ENCODE measurements around the gene ARHGAP4. TPM values are rescaled to one million over a fixed set of nuclear protein-coding genes. Genes with fewer than 3 reads are reported as not detected.

The ARHGAP4 gene
- polyA plus RNA-seq, 4 donors: 16.5 to 52.7 (median 23.7) TPM

DNA sequence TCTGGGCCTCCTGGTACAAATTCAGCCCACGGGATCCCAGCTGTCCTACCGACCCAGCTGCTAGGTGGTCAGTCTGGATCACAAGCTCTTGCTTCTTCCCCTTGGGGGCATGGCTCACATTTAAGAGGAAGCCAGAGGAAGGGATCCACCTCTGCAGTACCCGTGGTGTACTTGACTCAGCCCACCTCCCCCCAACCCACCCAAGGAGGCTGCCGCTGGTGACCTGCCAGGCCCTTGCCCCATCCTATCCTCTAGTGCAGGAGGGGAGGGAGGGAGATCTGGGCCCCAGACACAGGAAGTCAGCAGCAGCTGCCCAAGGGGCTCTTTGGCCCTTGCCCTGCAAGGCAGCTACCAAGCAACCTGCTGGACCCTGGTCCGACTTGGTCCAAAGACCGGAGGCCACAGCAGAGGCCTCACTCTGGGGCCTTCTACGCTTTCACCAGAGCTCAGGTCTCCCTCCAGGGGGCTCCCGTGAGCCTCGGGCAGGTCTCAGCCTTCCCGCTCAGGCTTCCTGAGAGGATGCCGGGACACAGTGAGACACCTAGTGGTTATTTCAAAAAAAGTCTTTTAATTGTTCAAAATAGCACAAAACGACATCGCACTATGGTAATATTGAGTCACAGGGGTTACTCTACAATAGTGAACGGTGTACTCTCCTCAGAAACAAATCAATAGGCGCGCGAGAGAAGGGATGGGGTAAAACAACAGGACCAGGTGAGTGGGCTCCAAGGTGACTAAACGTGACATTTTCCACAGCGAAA, 21.1 kb upstream of the ARHGAP4 start:
- no peak for DNase-seq (ENCODE audit: low read depth in 4 of 4, low spot score in 3 of 4)

GRCh38 chrX:153945956-153946943, 20.2 kb upstream of the ARHGAP4 start:
- DNase-seq (ENCODE audit: low read depth in 4 of 4, low spot score in 3 of 4): no peak

DNA sequence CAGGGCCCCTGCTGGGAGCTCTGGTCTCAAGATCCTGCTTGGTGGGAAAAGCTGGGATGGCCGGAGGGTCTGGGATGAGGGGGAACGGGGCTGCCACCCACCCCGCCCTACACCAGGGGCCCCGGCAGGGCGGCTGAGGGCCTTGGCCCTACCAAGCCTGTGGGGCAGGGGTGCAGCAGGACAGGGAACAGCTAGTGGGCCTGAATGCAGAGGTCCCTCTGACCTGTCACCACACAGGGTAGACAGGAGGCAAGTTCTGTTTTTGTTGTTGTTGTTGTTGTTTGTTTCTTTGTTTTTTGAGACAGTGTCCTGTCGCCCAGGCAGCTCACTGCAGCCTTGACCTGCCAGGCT, 18.7 kb upstream of the ARHGAP4 start:
- no peak for DNase-seq (ENCODE audit: low read depth in 4 of 4, low spot score in 3 of 4)

- DNase-seq (ENCODE audit: low read depth in 4 of 4, low spot score in 3 of 4): no peak
Observed at GRCh38 chrX:153944140-153944799, 18.2 kb upstream of the ARHGAP4 start, which contains the start of gene RENBP. Gene RENBP (minus strand): TSS chrX:153944643. CDS start chrX:153944610, 33 bp downstream.

- DNase-seq (ENCODE audit: low read depth in 4 of 4, low spot score in 3 of 4): no peak
Observed at GRCh38 chrX:153941336-153942252, 15.5 kb upstream of the ARHGAP4 start.

GRCh38 chrX:153939573-153939972, 13.5 kb upstream of the ARHGAP4 start:
- DNase-seq (ENCODE audit: low read depth in 4 of 4, low spot score in 3 of 4): no peak

DNA sequence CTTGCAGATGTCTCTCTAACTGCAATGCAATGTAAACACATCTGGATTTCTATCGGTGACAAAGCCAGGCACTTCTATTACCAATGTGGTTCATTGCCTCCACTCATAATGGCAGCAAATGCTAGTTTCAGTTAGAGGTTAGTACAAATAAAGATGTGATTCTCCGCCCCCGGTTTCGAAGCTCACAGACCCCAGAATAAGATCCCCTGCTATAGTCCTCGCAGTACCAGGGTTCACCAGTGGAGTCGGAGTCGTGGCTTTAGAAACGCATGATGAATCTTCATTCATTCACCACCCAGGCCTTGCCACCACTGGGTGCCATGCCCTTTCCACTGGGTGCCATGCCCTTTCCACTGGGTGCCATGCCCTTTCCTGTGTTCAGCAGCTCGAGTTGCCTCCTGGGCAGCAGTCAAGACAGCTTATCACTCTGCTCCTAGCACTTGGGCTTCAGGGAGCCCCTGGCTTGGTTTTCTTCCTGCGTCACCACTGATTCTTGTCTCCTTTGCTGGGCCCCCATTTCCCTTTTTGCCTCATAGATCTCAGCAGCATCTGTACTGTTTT, 12.2 kb upstream of the ARHGAP4 start:
- DNase-seq (ENCODE audit: low read depth in 4 of 4, low spot score in 3 of 4): no peak

DNA sequence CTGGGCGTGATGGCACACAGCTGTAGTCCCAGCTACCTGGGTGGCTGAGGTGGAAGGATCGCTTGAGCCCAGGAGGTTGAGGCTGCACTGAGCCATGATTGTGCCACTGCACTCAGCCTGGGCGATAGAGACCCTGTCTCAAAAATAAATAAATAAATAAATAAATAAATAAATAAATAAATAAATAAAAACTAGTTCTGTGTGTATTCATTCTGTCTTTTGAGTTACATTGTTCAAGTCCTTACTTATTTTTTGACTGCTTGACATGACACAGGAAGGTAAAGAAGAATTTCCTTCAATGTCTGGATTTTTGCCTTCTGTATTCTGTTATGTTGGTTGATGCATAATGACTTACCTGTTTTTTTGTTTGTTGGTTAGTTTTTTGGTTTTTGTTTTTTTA, 11.0 kb upstream of the ARHGAP4 start:
- no peak for DNase-seq (ENCODE audit: low read depth in 4 of 4, low spot score in 3 of 4)

DNA sequence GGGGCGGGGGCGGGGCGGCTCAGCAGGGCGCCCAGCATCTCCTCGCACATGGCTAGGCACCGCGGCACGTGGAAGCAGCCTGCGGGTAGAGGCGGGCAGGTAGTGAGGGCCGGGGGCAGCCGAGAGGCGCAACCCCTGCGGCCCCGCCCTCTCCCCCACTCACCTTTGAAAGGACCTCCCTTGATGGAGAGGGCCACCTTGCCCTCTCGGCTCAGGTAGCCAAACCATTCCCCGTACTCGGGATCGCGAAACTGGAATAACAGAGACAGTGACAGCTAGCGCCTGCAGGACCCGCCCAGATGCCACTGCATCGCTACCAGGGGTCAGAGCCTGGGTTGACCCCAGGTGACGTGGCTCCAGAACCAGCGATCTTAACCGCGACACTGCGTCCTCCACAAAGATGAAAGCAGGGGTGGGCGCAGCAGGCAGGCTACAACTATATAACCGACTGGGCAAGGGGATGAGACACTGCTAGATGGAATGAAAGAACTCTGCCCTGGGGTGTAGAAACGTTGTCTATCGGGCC, 9.3 kb upstream of the ARHGAP4 start:
- no peak for DNase-seq (ENCODE audit: low read depth in 4 of 4, low spot score in 3 of 4)

- no peak for DNase-seq (ENCODE audit: low read depth in 4 of 4, low spot score in 3 of 4)
Observed at GRCh38 chrX:153934762-153935325, 8.8 kb upstream of the ARHGAP4 start, which contains the start of gene NAA10. Gene NAA10 (minus strand): TSS chrX:153935037. CDS start chrX:153934904, 133 bp downstream.

GRCh38 chrX:153934148-153934761, 8.2 kb upstream of the ARHGAP4 start:
- DNase-seq (ENCODE audit: low read depth in 4 of 4, low spot score in 3 of 4): no peak

- no peak for DNase-seq (ENCODE audit: low read depth in 4 of 4, low spot score in 3 of 4)
Observed at GRCh38 chrX:153933748-153934147, 7.7 kb upstream of the ARHGAP4 start.

- no peak for DNase-seq (ENCODE audit: low read depth in 4 of 4, low spot score in 3 of 4)
Observed at GRCh38 chrX:153932220-153932915, 6.3 kb upstream of the ARHGAP4 start.

DNA sequence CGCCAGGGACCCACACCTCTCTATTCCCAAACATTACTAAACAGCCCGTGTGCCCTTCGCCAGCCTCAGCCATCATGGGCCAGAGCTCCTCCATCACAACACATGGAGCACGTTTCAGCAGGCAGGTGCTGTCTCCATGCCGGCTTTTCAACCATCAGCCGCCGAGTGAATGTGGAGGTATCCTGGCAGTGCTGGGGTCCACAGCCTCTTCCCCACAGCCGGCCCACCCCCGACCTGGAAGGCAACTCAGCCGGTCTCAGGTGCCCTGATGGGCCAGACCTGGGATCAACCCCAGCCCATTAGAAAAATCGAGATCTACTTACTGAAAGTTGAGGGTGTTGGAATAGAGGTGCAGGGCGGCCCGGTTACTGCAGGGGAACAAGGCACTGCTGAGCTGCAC, 5.7 kb upstream of the ARHGAP4 start:
- DNase-seq (ENCODE audit: low read depth in 4 of 4, low spot score in 3 of 4): no peak

- DNase-seq (ENCODE audit: low read depth in 4 of 4, low spot score in 3 of 4): no peak
Observed at GRCh38 chrX:153931151-153931550, 5.1 kb upstream of the ARHGAP4 start.

- no peak for DNase-seq (ENCODE audit: low read depth in 4 of 4, low spot score in 3 of 4)
Observed at GRCh38 chrX:153930011-153930910, 4.2 kb upstream of the ARHGAP4 start.

DNA sequence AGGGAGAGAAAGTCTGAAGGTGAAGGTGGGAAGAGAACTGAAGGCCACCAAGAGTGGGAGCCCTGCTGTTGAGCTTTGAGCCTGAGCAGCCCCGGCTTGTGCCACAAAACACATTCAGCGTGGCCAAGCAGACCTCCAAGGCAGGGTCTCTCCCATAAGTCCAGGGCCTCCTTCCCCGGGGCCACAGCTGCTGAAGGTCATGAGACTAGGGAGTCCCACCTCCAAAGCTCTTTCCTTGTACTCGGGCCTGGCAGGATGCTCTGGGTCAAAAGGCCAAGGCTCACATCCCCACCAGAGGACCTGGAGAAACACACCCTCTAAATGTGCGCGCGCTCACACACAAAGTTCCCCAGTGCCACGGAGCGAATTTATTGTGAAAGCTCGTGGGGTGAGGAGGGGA, 3.5 kb upstream of the ARHGAP4 start:
- no peak for DNase-seq (ENCODE audit: low read depth in 4 of 4, low spot score in 3 of 4)

Data from left renal pelvis (tissue), 4 donors.